Naive B cell (primary cell): ENCODE data around the gene EPO. TPM values are rescaled to one million over a fixed set of nuclear protein-coding genes. Genes with fewer than 3 reads are reported as not detected.
A peak's percentile ranks its signal among the peaks of the same experiment; 100 is the strongest.

Experiments used
- ATAC-seq, 2 donors: fragments of 150-1000 bp; cut with Tn5 transposase; 2 replicates each; pipeline ENCODE4 v1.10.0; 2021; ENCODE audit warnings: low read depth in 2 of 2, mild to moderate bottlenecking in 2 of 2, moderate library complexity in 2 of 2
- DNase-seq: peaks from one replicate; pipeline ENCODE4 v3.0.0; 2022
- H3K27ac Mint-ChIP-seq, 6 donors: one replicate each; pipeline ENCODE4 v1.8.0; 2020 to 2022; ENCODE audit warnings: mild to moderate bottlenecking in 6 of 6, mixed read lengths in 6 of 6, moderate library complexity in 5 of 6, inconsistent platforms in 2 of 6
- H3K27me3 Mint-ChIP-seq, 3 donors: one replicate each; pipeline ENCODE4 v1.8.0; 2021 to 2022; ENCODE audit warnings: mixed read lengths in 3 of 3, mild to moderate bottlenecking in 1 of 3
- H3K36me3 Mint-ChIP-seq, 2 donors: one replicate each; pipeline ENCODE4 v1.8.0; 2020 to 2022; ENCODE audit warnings: mixed read lengths in 2 of 2, inconsistent platforms in 1 of 2, mild to moderate bottlenecking in 1 of 2
- H3K4me1 Mint-ChIP-seq, 3 donors: one replicate each; pipeline ENCODE4 v1.8.0; 2020 to 2022; ENCODE audit warnings: mixed read lengths in 3 of 3, inconsistent platforms in 1 of 3, mild to moderate bottlenecking in 1 of 3, moderate library complexity in 1 of 3
- H3K4me3 Mint-ChIP-seq, 8 donors: one replicate each; pipeline ENCODE4 v1.8.0; 2020 to 2022; ENCODE audit warnings: mild to moderate bottlenecking in 8 of 8, mixed read lengths in 8 of 8, moderate library complexity in 8 of 8, inconsistent platforms in 2 of 8
- H3K9me3 Mint-ChIP-seq, 7 donors: one replicate each; pipeline ENCODE4 v1.8.0; 2020 to 2022; ENCODE audit warnings: mixed read lengths in 7 of 7, mild to moderate bottlenecking in 5 of 7, inconsistent platforms in 2 of 7, moderate library complexity in 1 of 7
- polyA plus RNA-seq, 6 donors: library from polyadenylated mRNA; unstranded; fragments of 300-500 nt; fragmentation: Illumina TruSeq; gene quantifications; one replicate each; pipeline ENCODE4 v1.2.3, GENCODE V29; 2021; ENCODE audit warnings: low read depth in 6 of 6

Gene EPO
- not detected for polyA plus RNA-seq

- DNase-seq (no peak), ATAC-seq (no peak)
- H3K27me3 Mint-ChIP-seq = peaks cover 45 to 76% (median 72%) of the 10 kb centered on the region in 3 donors
- H3K4me3 Mint-ChIP-seq = peak within 1 kb of the TSS in 2 of 8 donors; percentile 45 to 66
- peaks cover 0 to 21% of the 10 kb centered on the region in 2 donors for H3K36me3 Mint-ChIP-seq
- H3K27ac Mint-ChIP-seq = no peak within 1 kb of the TSS
- H3K9me3 Mint-ChIP-seq = peaks cover 10 to 28% (median 19%) of the 10 kb centered on the region in 7 donors
- peaks cover 7 to 13% (median 8%) of the 10 kb centered on the region in 3 donors for H3K4me1 Mint-ChIP-seq
Observed at GRCh38 chr7:100720279-100720670, at the start of gene EPO. Gene EPO (plus strand): TSS chr7:100720468. CDS start chr7:100720981, 513 bp downstream.

- Mint-ChIP-seq H3K9me3 (no peaks in the 10 kb centered on the region), H3K36me3 (no peaks in the 10 kb centered on the region), H3K27me3 (peaks cover 0 to 5% (median 0%) of the 10 kb centered on the region in 3 donors), H3K4me3 (peak overlapping the region in 5 of 8 donors; percentile 57 to 97 (median 86)), H3K27ac (no peak overlapping the region), H3K4me1 (peaks cover 12 to 27% (median 13%) of the 10 kb centered on the region in 3 donors)
- no peak for ATAC-seq
- DNase-seq = no peak
Observed at GRCh38 chr7:100671353-100672327, 48.6 kb upstream of the EPO start.

GRCh38 chr7:100673302-100673941, 46.8 kb upstream of the EPO start, which contains the start of gene GNB2:
Gene GNB2 (plus strand): TSS chr7:100673740. CDS start chr7:100676266, 2,526 bp downstream.
- ATAC-seq (peak; percentile 34 to 47), DNase-seq (peak; percentile 95)
- Mint-ChIP-seq H3K36me3 (no peaks in the 10 kb centered on the region), H3K4me1 (peaks cover 11 to 31% (median 17%) of the 10 kb centered on the region in 3 donors), H3K27me3 (no peaks in the 10 kb centered on the region), H3K27ac (peak within 1 kb of the TSS; percentile 70 to 98 (median 96)), H3K4me3 (peak within 1 kb of the TSS; percentile 91 to 100 (median 96)), H3K9me3 (no peaks in the 10 kb centered on the region)

GRCh38 chr7:100673942-100674410, 46.3 kb upstream of the EPO start:
- H3K4me3 Mint-ChIP-seq = peak overlapping the region; percentile 91 to 100 (median 96)
- no peaks in the 10 kb centered on the region for H3K36me3 Mint-ChIP-seq
- H3K27ac Mint-ChIP-seq = peak overlapping the region; percentile 70 to 98 (median 96)
- H3K9me3 Mint-ChIP-seq = no peaks in the 10 kb centered on the region
- H3K27me3 Mint-ChIP-seq = no peaks in the 10 kb centered on the region
- DNase-seq = peak; percentile 53
- peaks cover 11 to 34% (median 19%) of the 10 kb centered on the region in 3 donors for H3K4me1 Mint-ChIP-seq
- ATAC-seq = no peak

- Mint-ChIP-seq H3K36me3 (no peaks in the 10 kb centered on the region), H3K27ac (peak overlapping the region; percentile 94 to 98 (median 96)), H3K4me3 (peak overlapping the region; percentile 91 to 100 (median 96)), H3K9me3 (no peaks in the 10 kb centered on the region), H3K27me3 (no peaks in the 10 kb centered on the region), H3K4me1 (peaks cover 15 to 34% (median 19%) of the 10 kb centered on the region in 3 donors)
- DNase-seq = peak; percentile 50
- ATAC-seq = no peak
Observed at GRCh38 chr7:100674411-100675104, 45.7 kb upstream of the EPO start.

- Mint-ChIP-seq H3K4me1 (peaks cover 16 to 34% (median 19%) of the 10 kb centered on the region in 3 donors), H3K9me3 (no peaks in the 10 kb centered on the region), H3K4me3 (peak overlapping the region; percentile 91 to 100 (median 96)), H3K27me3 (no peaks in the 10 kb centered on the region), H3K36me3 (no peaks in the 10 kb centered on the region), H3K27ac (peak overlapping the region in 4 of 6 donors; percentile 70 to 97 (median 94))
- DNase-seq = no peak
- ATAC-seq = peak in 1 of 2 donors; percentile 2
Observed at GRCh38 chr7:100675105-100675451, 45.2 kb upstream of the EPO start.

- peak; percentile 61 to 62 for ATAC-seq
Observed at GRCh38 chr7:100675581-100676350, 44.5 kb upstream of the EPO start.

GRCh38 chr7:100676501-100677306, 43.6 kb upstream of the EPO start:
- Mint-ChIP-seq H3K4me1 (peaks cover 19 to 34% (median 19%) of the 10 kb centered on the region in 3 donors), H3K4me3 (peak overlapping the region; percentile 57 to 92 (median 80)), H3K27me3 (no peaks in the 10 kb centered on the region), H3K36me3 (no peaks in the 10 kb centered on the region), H3K9me3 (no peaks in the 10 kb centered on the region), H3K27ac (peak overlapping the region; percentile 94 to 98 (median 96))
- DNase-seq (no peak), ATAC-seq (no peak)

More at GRCh38 chr7:100675581-100676350, 44.5 kb upstream of the EPO start:
- H3K27ac Mint-ChIP-seq = peak overlapping the region; percentile 70 to 98 (median 94)
- peak overlapping the region; percentile 83 to 94 (median 90) for H3K4me3 Mint-ChIP-seq
- no peaks in the 10 kb centered on the region for H3K9me3 Mint-ChIP-seq
- H3K4me1 Mint-ChIP-seq = peaks cover 19 to 34% (median 19%) of the 10 kb centered on the region in 3 donors
- H3K27me3 Mint-ChIP-seq = no peaks in the 10 kb centered on the region
- DNase-seq = peak; percentile 93
- no peaks in the 10 kb centered on the region for H3K36me3 Mint-ChIP-seq

- no peaks in the 10 kb centered on the region for H3K36me3 Mint-ChIP-seq
- peak overlapping the region in 3 of 8 donors; percentile 12 to 92 (median 72) for H3K4me3 Mint-ChIP-seq
- peak overlapping the region in 4 of 6 donors; percentile 38 to 95 (median 89) for H3K27ac Mint-ChIP-seq
- DNase-seq (no peak), ATAC-seq (no peak)
- H3K27me3 Mint-ChIP-seq = no peaks in the 10 kb centered on the region
- peaks cover 16 to 34% (median 19%) of the 10 kb centered on the region in 3 donors for H3K4me1 Mint-ChIP-seq
- no peaks in the 10 kb centered on the region for H3K9me3 Mint-ChIP-seq
Observed at GRCh38 chr7:100677308-100678267, 42.7 kb upstream of the EPO start.

GRCh38 chr7:100678291-100678984, 41.8 kb upstream of the EPO start:
- H3K36me3 Mint-ChIP-seq = no peaks in the 10 kb centered on the region

More at GRCh38 chr7:100678291-100678984, 41.8 kb upstream of the EPO start:
- Mint-ChIP-seq H3K4me1 (peaks cover 12 to 28% (median 19%) of the 10 kb centered on the region in 3 donors), H3K27me3 (no peaks in the 10 kb centered on the region), H3K9me3 (no peaks in the 10 kb centered on the region), H3K4me3 (peak overlapping the region in 2 of 8 donors; percentile 25 to 47), H3K27ac (peak overlapping the region in 5 of 6 donors; percentile 49 to 87 (median 76))
- ATAC-seq (no peak), DNase-seq (no peak)
